Measurements from ENCODE around the gene PSMG2.
"Not testable (repeated sequence)": the region's sequence is repeated elsewhere in the genome, so short reads cannot be mapped to it uniquely, and the experiment has no call there.

The PSMG2 gene

GRCh38 chr18:12721495-12722275 lies 18.8 kb downstream of the PSMG2 start:
- no peak for DNase-seq (ENCODE audit: low read depth in 3 of 3, low spot score in 1 of 3)

GRCh38 chr18:12722731-12723130 lies 19.9 kb downstream of the PSMG2 start:
- DNase-seq (ENCODE audit: low read depth in 3 of 3, low spot score in 1 of 3), result no peak

- DNase-seq (ENCODE audit: low read depth in 3 of 3, low spot score in 1 of 3), result no peak
These were observed 23.5 kb downstream of the PSMG2 start for GRCh38 chr18:12726331-12726730.

GRCh38 chr18:12726774-12727550 lies 24.1 kb downstream of the PSMG2 start:
- peak in 1 of 3 donors; percentile 37 for DNase-seq (ENCODE audit: low read depth in 3 of 3, low spot score in 1 of 3)

- no peak for DNase-seq (ENCODE audit: low read depth in 3 of 3, low spot score in 1 of 3)
These were observed 34.5 kb downstream of the PSMG2 start for GRCh38 chr18:12737243-12737902.

GRCh38 chr18:12741351-12741750 lies 38.5 kb downstream of the PSMG2 start:
- no peak for DNase-seq (ENCODE audit: low read depth in 3 of 3, low spot score in 1 of 3)

- no peak for DNase-seq (ENCODE audit: low read depth in 3 of 3, low spot score in 1 of 3)
These were observed 39.6 kb downstream of the PSMG2 start for GRCh38 chr18:12742453-12742852.

- no peak for DNase-seq (ENCODE audit: low read depth in 3 of 3, low spot score in 1 of 3)
These were observed 41.3 kb downstream of the PSMG2 start for GRCh38 chr18:12744103-12744502.

GRCh38 chr18:12745095-12745795 lies 42.4 kb downstream of the PSMG2 start:
- DNase-seq (ENCODE audit: low read depth in 3 of 3, low spot score in 1 of 3), result no peak

- DNase-seq (ENCODE audit: low read depth in 3 of 3, low spot score in 1 of 3), result no peak
These were observed 44.9 kb downstream of the PSMG2 start for GRCh38 chr18:12747530-12748315.

- no peak for DNase-seq (ENCODE audit: low read depth in 3 of 3, low spot score in 1 of 3)
These were observed 45.8 kb downstream of the PSMG2 start for GRCh38 chr18:12748671-12749070.

GRCh38 chr18:12749121-12749520 lies 46.3 kb downstream of the PSMG2 start:
- no peak for DNase-seq (ENCODE audit: low read depth in 3 of 3, low spot score in 1 of 3)

- DNase-seq (ENCODE audit: low read depth in 3 of 3, low spot score in 1 of 3), result no peak
These were observed 47.4 kb downstream of the PSMG2 start for GRCh38 chr18:12750076-12750714.

- no peak for DNase-seq (ENCODE audit: low read depth in 3 of 3, low spot score in 1 of 3)
These were observed 48.1 kb downstream of the PSMG2 start for GRCh38 chr18:12750715-12751502.

GRCh38 chr18:12751503-12751884 lies 48.7 kb downstream of the PSMG2 start:
- no peak for DNase-seq (ENCODE audit: low read depth in 3 of 3, low spot score in 1 of 3)

- DNase-seq (ENCODE audit: low read depth in 3 of 3, low spot score in 1 of 3), result no peak
These were observed 49.0 kb downstream of the PSMG2 start for GRCh38 chr18:12751891-12752290.

- no peak for DNase-seq (ENCODE audit: low read depth in 3 of 3, low spot score in 1 of 3)
These were observed 51.7 kb downstream of the PSMG2 start for GRCh38 chr18:12754511-12754910.

GRCh38 chr18:12755606-12756005 lies 52.8 kb downstream of the PSMG2 start:
- not testable (repeated sequence) for DNase-seq (ENCODE audit: low read depth in 3 of 3, low spot score in 1 of 3)

- DNase-seq (ENCODE audit: low read depth in 3 of 3, low spot score in 1 of 3), result not testable (repeated sequence)
These were observed 53.9 kb downstream of the PSMG2 start for GRCh38 chr18:12756619-12757239.

Measured in stimulated activated CD4-positive, alpha-beta T cell treated with anti-CD3 and anti-CD28 coated beads, TNF-alpha, amount 100 ng/mL, for 1 hour (primary cell).